CD4-positive, alpha-beta T cell treated with Interleukin-17A for 1 hour (primary cell): ENCODE measurements around the gene FAM53C.
A peak's percentile ranks its signal among the peaks of the same experiment; 100 is the strongest.
"Not testable (repeated sequence)": the region's sequence is repeated elsewhere in the genome, so short reads cannot be mapped to it uniquely, and the experiment has no call there.

Experiments
- DNase-seq: peaks from one replicate; pipeline ENCODE4 v3.0.0-alpha.2; 2020

The FAM53C gene

GRCh38 chr5:138337685-138338410, at the start of gene FAM53C:
TSS of gene FAM53C (plus strand) at chr5:138338266. CDS start at chr5:138341336, 3,070 bp downstream.
- DNase-seq: peak; percentile 95

- DNase-seq: no peak
Observed at GRCh38 chr5:138289296-138289695, 48.8 kb upstream of the FAM53C start.

- no peak for DNase-seq
Observed at GRCh38 chr5:138303372-138303771, 34.7 kb upstream of the FAM53C start.

- DNase-seq: no peak
Observed at GRCh38 chr5:138305797-138306196, 32.3 kb upstream of the FAM53C start.

GRCh38 chr5:138315751-138316278, 22.3 kb upstream of the FAM53C start:
- DNase-seq: no peak

GRCh38 chr5:138316355-138316754, 21.7 kb upstream of the FAM53C start:
- DNase-seq: no peak

GRCh38 chr5:138318211-138318610, 19.9 kb upstream of the FAM53C start:
- not testable (repeated sequence) for DNase-seq

- no peak for DNase-seq
Observed at GRCh38 chr5:138330813-138331448, 7.1 kb upstream of the FAM53C start.

- DNase-seq: peak; percentile 98
Observed at GRCh38 chr5:138331449-138332368, 6.4 kb upstream of the FAM53C start, which contains the start of gene CDC25C. TSS of gene CDC25C (minus strand) at chr5:138331804. CDS start at chr5:138331180, 624 bp downstream.

GRCh38 chr5:138334867-138335447, 3.1 kb upstream of the FAM53C start:
- DNase-seq: no peak

- DNase-seq: peak; percentile 87
Observed at GRCh38 chr5:138336952-138337684, 948 bp upstream of the FAM53C start.

- no peak for DNase-seq
Observed at GRCh38 chr5:138338411-138339090, 485 bp downstream of the FAM53C start.

- no peak for DNase-seq
Observed at GRCh38 chr5:138339091-138339456, 1.0 kb downstream of the FAM53C start.

GRCh38 chr5:138339464-138339863, 1.4 kb downstream of the FAM53C start:
- no peak for DNase-seq

GRCh38 chr5:138340008-138340407, 1.9 kb downstream of the FAM53C start:
- no peak for DNase-seq

GRCh38 chr5:138344887-138345622, 7.0 kb downstream of the FAM53C start:
- no peak for DNase-seq

- no peak for DNase-seq
Observed at GRCh38 chr5:138346889-138347288, 8.8 kb downstream of the FAM53C start.

GRCh38 chr5:138349852-138350562, 11.9 kb downstream of the FAM53C start:
- DNase-seq: no peak

GRCh38 chr5:138350563-138350890, 12.5 kb downstream of the FAM53C start:
- DNase-seq: no peak

GRCh38 chr5:138351056-138351455, 13.0 kb downstream of the FAM53C start:
- DNase-seq: no peak
